ENCODE data around the gene SMIM1. TPM values are rescaled to one million over a fixed set of nuclear protein-coding genes. Genes with fewer than 3 reads are reported as not detected.

Gene SMIM1
- total and polyA plus RNA-seq, 9 of the 15 experiments (the other 6 are each of a cell fraction or from before 2014, with no cell fraction given), result 2.3 to 125 (median 24.3) TPM

GRCh38 chr1:3776231-3776961, 3.8 kb downstream of the SMIM1 start (continued):
- TF ChIP-seq ZBTB43 (CRISPR knock-in tag; IDR thresholded peaks at IDR 0.05) (no peak), CBX3 (IDR thresholded peaks at IDR 0.05; ENCODE audit: borderline replicate concordance in 1 of 2, low read length in 2 of 2) (no peak), NBN (IDR thresholded peaks at IDR 0.05; ENCODE audit: low read depth) (no peak), ZNF592 (IDR thresholded peaks at IDR 0.05) (peak; percentile 70; the same call in 1 of the 2 replicates), CHCHD3 (CRISPR knock-in tag; IDR thresholded peaks at IDR 0.05) (no peak), TCF3 (CRISPR knock-in tag; IDR thresholded peaks at IDR 0.05) (no peak), BRD9 (IDR thresholded peaks at IDR 0.05; ENCODE audit: low read depth, partially characterized antibody) (peak; percentile 62), CHD4 (IDR thresholded peaks at IDR 0.05; ENCODE audit: insufficient read depth, insufficient replicate concordance, low read depth, low read length, poor library complexity, severe bottlenecking) (no peak), POLR2A (conservative IDR thresholded peaks at IDR 0.05) (0 out of 2 replicates have a peak, but pooled peaks have one; percentile 8), PTBP1 (IDR thresholded peaks at IDR 0.05; ENCODE audit: low read depth, low read length) (no peak), CBX5 (IDR thresholded peaks at IDR 0.05; ENCODE audit: borderline replicate concordance, low read depth) (no peak), RREB1 (CRISPR knock-in tag; IDR thresholded peaks at IDR 0.05) (no peak)
- TF ChIP-seq, protein P1, sequence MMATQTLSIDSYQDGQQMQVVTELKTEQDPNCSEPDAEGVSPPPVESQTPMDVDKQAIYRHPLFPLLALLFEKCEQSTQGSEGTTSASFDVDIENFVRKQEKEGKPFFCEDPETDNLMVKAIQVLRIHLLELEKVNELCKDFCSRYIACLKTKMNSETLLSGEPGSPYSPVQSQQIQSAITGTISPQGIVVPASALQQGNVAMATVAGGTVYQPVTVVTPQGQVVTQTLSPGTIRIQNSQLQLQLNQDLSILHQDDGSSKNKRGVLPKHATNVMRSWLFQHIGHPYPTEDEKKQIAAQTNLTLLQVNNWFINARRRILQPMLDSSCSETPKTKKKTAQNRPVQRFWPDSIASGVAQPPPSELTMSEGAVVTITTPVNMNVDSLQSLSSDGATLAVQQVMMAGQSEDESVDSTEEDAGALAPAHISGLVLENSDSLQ (IDR thresholded peaks at IDR 0.05), result no peak
